ENCODE measurements around the gene DPEP1. TPM values are rescaled to one million over a fixed set of nuclear protein-coding genes. Genes with fewer than 3 reads are reported as not detected.

DPEP1 gene
- total RNA-seq, 2 experiments from 2014 or later, result not detected

DNA sequence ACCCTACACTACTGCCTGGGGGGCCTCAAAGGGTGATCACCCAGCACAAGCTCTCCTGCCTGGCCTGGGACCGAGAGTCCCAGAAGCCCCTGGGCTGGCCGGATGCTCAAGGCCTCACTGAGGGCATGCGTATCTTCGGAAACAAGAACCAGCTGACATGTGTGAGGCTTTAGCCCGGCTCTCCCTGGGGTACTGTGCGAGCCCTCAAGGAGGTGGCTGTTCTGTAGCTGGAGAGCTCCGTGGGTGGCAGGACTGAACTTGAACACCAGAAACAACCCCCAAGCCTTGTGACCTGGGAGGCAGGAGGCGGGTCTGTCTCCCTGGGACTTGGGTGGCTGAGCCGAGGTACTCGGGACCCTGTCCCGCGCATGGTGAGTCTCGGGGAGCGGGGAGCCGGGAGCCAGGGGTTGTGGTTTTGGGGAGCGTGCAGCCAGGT is 7.0 kb downstream of the DPEP1 start:
- H3K27me3 Mint-ChIP-seq, result no peaks in the 10 kb centered on the region
- no peak overlapping the region for H3K27ac ChIP-seq (ENCODE audit: low read depth in 1 of 2, low read length in 2 of 2)
- H3K4me3 Mint-ChIP-seq, result no peak overlapping the region
- no peaks in the 10 kb centered on the region for H3K9me3 Mint-ChIP-seq
- H3K36me3 ChIP-seq (ENCODE audit: insufficient read depth, low read length), result no peaks in the 10 kb centered on the region
- intact Hi-C loops (cut with DNase I, micrococcal nuclease), result no loop called here
- TF ChIP-seq, protein P1, sequence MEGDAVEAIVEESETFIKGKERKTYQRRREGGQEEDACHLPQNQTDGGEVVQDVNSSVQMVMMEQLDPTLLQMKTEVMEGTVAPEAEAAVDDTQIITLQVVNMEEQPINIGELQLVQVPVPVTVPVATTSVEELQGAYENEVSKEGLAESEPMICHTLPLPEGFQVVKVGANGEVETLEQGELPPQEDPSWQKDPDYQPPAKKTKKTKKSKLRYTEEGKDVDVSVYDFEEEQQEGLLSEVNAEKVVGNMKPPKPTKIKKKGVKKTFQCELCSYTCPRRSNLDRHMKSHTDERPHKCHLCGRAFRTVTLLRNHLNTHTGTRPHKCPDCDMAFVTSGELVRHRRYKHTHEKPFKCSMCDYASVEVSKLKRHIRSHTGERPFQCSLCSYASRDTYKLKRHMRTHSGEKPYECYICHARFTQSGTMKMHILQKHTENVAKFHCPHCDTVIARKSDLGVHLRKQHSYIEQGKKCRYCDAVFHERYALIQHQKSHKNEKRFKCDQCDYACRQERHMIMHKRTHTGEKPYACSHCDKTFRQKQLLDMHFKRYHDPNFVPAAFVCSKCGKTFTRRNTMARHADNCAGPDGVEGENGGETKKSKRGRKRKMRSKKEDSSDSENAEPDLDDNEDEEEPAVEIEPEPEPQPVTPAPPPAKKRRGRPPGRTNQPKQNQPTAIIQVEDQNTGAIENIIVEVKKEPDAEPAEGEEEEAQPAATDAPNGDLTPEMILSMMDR (IDR thresholded peaks at IDR 0.05), result no peak
- peaks cover 17% of the 10 kb centered on the region for H3K4me1 ChIP-seq (ENCODE audit: insufficient read depth, low read length)
- H3K27me3 ChIP-seq (ENCODE audit: control insufficient read depth in 1 of 2, insufficient read depth in 2 of 2, low read length in 2 of 2), result peaks cover 0 to 2% of the 10 kb centered on the region in 2 experiments
- ChIA-PET POLR2A (no interaction called here), CTCF (no interaction called here)
- H3K27ac Mint-ChIP-seq, result no peak overlapping the region
- DNase-seq, result no peak
- no peak for ATAC-seq (ENCODE audit: poor library complexity)
- H3K36me3 Mint-ChIP-seq (ENCODE audit: low read depth), result no peaks in the 10 kb centered on the region
- H3K4me3 ChIP-seq (ENCODE audit: low read length), result no peak overlapping the region
- H3K9me3 ChIP-seq (ENCODE audit: control insufficient read depth in 1 of 2, insufficient read depth in 1 of 2, low read length in 2 of 2), result peaks cover 0 to 20% of the 10 kb centered on the region in 2 experiments
- H3K4me1 Mint-ChIP-seq (ENCODE audit: low read depth), result peaks cover 15% of the 10 kb centered on the region

DNA sequence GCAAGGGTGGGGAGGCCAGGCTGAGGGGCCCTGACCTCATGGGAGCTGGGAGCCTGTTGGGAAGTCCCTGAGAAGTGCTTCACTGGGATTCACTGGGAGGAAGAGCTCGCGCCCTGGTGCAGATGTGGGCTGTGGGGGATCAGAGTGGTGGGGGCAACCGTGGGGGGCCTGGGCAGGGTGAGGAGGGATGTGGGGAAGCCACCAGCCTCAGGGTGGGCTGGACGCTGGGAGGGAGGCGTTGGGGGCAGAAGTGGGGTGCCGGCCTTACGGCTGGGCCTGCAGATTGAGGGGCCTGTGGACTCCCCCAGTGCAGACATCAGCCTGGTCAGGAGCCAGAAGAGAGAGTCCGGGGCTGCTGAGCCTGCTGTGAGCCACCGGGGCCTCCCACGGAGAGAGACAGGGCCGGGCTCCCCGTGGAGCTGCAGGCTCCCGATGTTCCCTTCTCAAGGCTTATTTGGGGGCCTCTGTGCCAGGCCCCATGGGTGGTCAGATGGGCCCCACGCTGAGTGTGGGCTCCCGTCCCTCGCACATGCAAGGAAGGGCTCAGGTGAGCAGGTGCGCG is 7.8 kb downstream of the DPEP1 start:
- Histone ChIP-seq H3K27ac (ENCODE audit: low read depth in 1 of 2, low read length in 2 of 2) (no peak overlapping the region), H3K36me3 (ENCODE audit: insufficient read depth, low read length) (no peaks in the 10 kb centered on the region), H3K27me3 (ENCODE audit: control insufficient read depth in 1 of 2, insufficient read depth in 2 of 2, low read length in 2 of 2) (peaks cover 0 to 2% of the 10 kb centered on the region in 2 experiments), H3K9me3 (ENCODE audit: control insufficient read depth in 1 of 2, insufficient read depth in 1 of 2, low read length in 2 of 2) (peaks cover 0 to 12% of the 10 kb centered on the region in 2 experiments), H3K4me3 (ENCODE audit: low read length) (no peak overlapping the region), H3K4me1 (ENCODE audit: insufficient read depth, low read length) (peaks cover 16% of the 10 kb centered on the region)
- peaks cover 12% of the 10 kb centered on the region for H3K4me1 Mint-ChIP-seq (ENCODE audit: low read depth)
- no peak for DNase-seq
- no peaks in the 10 kb centered on the region for H3K27me3 Mint-ChIP-seq
- intact Hi-C loops (cut with DNase I, micrococcal nuclease), result no loop called here
- POLR2A ChIA-PET, result no interaction called here
- no peaks in the 10 kb centered on the region for H3K36me3 Mint-ChIP-seq (ENCODE audit: low read depth)
- no peaks in the 10 kb centered on the region for H3K9me3 Mint-ChIP-seq
- CTCF ChIA-PET, result no interaction called here
- no peak for ATAC-seq (ENCODE audit: poor library complexity)
- H3K27ac Mint-ChIP-seq, result no peak overlapping the region
- TF ChIP-seq, protein P1 (IDR thresholded peaks at IDR 0.05), result no peak
- no peak overlapping the region for H3K4me3 Mint-ChIP-seq

DNA sequence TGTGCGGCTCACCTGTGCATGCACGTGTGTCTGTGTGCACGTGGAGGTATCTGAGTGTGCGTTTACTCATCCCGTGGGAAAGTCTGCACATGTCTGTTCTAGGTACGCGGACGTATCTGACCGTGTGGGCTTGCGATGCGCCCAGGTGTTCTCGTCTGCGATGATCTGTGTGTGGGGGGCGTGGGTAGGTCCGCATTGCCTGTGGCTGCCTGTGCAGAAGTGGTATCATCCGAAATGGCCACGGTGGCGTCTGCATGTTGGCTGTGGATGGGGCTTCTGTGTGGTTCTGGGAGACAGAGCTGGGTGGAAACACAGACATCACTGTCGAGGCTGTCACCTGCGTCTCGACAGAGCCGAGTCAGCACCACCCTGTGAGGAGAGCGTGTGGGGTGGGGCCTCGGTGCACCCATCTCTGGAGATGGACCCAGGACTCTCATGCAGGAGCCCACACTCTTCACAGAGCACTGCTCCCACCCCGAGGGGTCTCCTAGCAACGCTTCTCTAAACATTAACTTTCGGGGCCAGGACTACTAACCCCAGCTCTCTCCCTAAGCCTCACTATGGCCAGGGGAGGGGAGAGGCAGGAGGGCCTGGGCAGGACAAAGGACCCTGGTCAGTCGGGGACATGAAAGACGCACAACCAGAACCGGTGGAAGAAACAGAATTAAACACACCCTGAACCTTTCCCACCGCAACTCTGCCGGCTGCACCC is 8.4 kb downstream of the DPEP1 start:
- ATAC-seq (ENCODE audit: poor library complexity) (no peak), DNase-seq (no peak)
- Mint-ChIP-seq H3K27ac (no peak overlapping the region), H3K4me1 (ENCODE audit: low read depth) (peaks cover 5% of the 10 kb centered on the region), H3K27me3 (no peaks in the 10 kb centered on the region), H3K9me3 (no peaks in the 10 kb centered on the region), H3K36me3 (ENCODE audit: low read depth) (no peaks in the 10 kb centered on the region), H3K4me3 (no peak overlapping the region)
- intact Hi-C loops (cut with DNase I, micrococcal nuclease), result no loop called here
- peaks cover 0 to 5% of the 10 kb centered on the region in 2 experiments for H3K9me3 ChIP-seq (ENCODE audit: control insufficient read depth in 1 of 2, insufficient read depth in 1 of 2, low read length in 2 of 2)
- H3K4me3 ChIP-seq (ENCODE audit: low read length), result no peak overlapping the region
- peaks cover 9% of the 10 kb centered on the region for H3K4me1 ChIP-seq (ENCODE audit: insufficient read depth, low read length)
- H3K27me3 ChIP-seq (ENCODE audit: control insufficient read depth in 1 of 2, insufficient read depth in 2 of 2, low read length in 2 of 2), result peaks cover 0 to 2% of the 10 kb centered on the region in 2 experiments
- no peaks in the 10 kb centered on the region for H3K36me3 ChIP-seq (ENCODE audit: insufficient read depth, low read length)
- TF ChIP-seq, protein P1 (IDR thresholded peaks at IDR 0.05), result no peak
- H3K27ac ChIP-seq (ENCODE audit: low read depth in 1 of 2, low read length in 2 of 2), result no peak overlapping the region
- POLR2A ChIA-PET, result no interaction called here
- CTCF ChIA-PET, result no interaction called here

Data from CD4-positive, alpha-beta T cell (primary cell).